ENCODE data around the gene AADAC. TPM values are rescaled to one million over a fixed set of nuclear protein-coding genes. Genes with fewer than 3 reads are reported as not detected.

The AADAC gene
- polyA plus RNA-seq, 1 donor (not counting 4 experiments of a cell fraction or from before 2014, with no cell fraction given) = 0.28 TPM

DNA sequence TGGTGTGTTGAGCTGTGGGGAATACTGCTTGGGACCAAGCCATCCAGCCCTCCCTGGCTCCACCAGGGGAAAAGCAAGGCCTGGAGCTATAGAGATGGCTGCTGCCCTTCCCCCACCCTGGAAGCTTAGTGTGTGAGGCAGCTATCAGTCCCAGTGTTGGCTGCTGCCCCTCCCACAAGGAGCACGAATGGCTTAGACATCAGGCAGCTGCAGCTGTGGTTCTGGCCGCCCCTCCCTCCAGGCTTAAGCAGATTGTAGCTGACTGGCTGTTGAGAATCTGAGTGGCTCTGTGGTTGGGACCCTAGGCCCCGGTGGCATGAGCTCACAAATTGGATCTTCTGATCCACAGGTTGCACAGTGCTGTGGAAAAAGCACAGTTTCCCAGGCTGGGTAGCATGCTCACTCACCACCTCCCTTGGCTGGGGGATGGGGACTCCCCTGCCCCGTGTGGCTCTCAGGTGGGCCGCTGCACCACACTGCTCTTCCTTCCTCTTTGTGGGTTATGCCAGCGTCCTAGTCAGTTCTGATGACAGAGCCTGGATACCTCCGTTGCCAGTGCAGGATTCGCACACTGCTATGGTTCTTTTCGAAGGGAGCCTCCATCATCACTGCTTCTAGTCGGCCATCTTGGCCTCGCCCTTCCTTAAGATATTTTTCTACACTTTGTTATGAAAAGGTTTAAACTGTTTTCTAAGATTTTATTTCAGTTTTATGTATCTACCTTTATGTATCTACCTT lies 38.3 kb downstream of the AADAC start:
- TF ChIP-seq EZH2 (IDR thresholded peaks at IDR 0.05; ENCODE audit: low read length) = no peak
- TF ChIP-seq, protein P1, sequence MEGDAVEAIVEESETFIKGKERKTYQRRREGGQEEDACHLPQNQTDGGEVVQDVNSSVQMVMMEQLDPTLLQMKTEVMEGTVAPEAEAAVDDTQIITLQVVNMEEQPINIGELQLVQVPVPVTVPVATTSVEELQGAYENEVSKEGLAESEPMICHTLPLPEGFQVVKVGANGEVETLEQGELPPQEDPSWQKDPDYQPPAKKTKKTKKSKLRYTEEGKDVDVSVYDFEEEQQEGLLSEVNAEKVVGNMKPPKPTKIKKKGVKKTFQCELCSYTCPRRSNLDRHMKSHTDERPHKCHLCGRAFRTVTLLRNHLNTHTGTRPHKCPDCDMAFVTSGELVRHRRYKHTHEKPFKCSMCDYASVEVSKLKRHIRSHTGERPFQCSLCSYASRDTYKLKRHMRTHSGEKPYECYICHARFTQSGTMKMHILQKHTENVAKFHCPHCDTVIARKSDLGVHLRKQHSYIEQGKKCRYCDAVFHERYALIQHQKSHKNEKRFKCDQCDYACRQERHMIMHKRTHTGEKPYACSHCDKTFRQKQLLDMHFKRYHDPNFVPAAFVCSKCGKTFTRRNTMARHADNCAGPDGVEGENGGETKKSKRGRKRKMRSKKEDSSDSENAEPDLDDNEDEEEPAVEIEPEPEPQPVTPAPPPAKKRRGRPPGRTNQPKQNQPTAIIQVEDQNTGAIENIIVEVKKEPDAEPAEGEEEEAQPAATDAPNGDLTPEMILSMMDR (optimal IDR thresholded peaks at IDR 0.05 in 1 of 3, IDR thresholded peaks at IDR 0.05 in 1 of 3, conservative IDR thresholded peaks at IDR 0.05 in 1 of 3; ENCODE audit: extremely low read depth in 1 of 3, insufficient read depth in 2 of 3, low read length in 3 of 3) = no peak
- H3K79me2 ChIP-seq (ENCODE audit: control insufficient read depth, insufficient read depth, low read length) = no peaks in the 10 kb centered on the region
- H3K4me1 ChIP-seq (ENCODE audit: control insufficient read depth, extremely low read depth, insufficient read depth, low read length) = no peaks in the 10 kb centered on the region
- FAIRE-seq = no peak
- H2AFZ ChIP-seq (ENCODE audit: control insufficient read depth, low read length) = no peak overlapping the region
- H3K27ac ChIP-seq (ENCODE audit: control insufficient read depth, insufficient read depth, low read length) = no peak overlapping the region
- no peak overlapping the region for H3K4me2 ChIP-seq (ENCODE audit: control insufficient read depth, extremely low read depth, insufficient read depth, low read depth, low read length)
- no peaks in the 10 kb centered on the region for H3K27me3 ChIP-seq (ENCODE audit: control insufficient read depth, extremely low read depth, insufficient read depth, low read length)
- H3K9me3 ChIP-seq (ENCODE audit: control insufficient read depth, low read depth, low read length) = no peaks in the 10 kb centered on the region
- H3K4me3 ChIP-seq (ENCODE audit: control insufficient read depth in 2 of 3, extremely low read depth in 1 of 3, insufficient read depth in 2 of 3, low read depth in 1 of 3, low read length in 3 of 3) = no peak overlapping the region
- no peak overlapping the region for H3K9ac ChIP-seq (ENCODE audit: control insufficient read depth, extremely low read depth, insufficient read depth, low read length)
- DNase-seq (ENCODE audit: low read depth, low spot score) = no peak
- H3K9me1 ChIP-seq (ENCODE audit: control insufficient read depth, extremely low read depth, insufficient read depth, low read length) = no peaks in the 10 kb centered on the region
- H3K36me3 ChIP-seq (ENCODE audit: control insufficient read depth in 2 of 2, extremely low read depth in 1 of 2, insufficient read depth in 2 of 2, low read length in 2 of 2) = no peaks in the 10 kb centered on the region
- dilution Hi-C loops (cut with MboI; ENCODE audit: extremely low pct_ligation_motif_present, low sequenced_read_pairs) = no loop called here
- H4K20me1 ChIP-seq (ENCODE audit: control insufficient read depth, extremely low read depth, insufficient read depth, low read length) = no peaks in the 10 kb centered on the region

DNA sequence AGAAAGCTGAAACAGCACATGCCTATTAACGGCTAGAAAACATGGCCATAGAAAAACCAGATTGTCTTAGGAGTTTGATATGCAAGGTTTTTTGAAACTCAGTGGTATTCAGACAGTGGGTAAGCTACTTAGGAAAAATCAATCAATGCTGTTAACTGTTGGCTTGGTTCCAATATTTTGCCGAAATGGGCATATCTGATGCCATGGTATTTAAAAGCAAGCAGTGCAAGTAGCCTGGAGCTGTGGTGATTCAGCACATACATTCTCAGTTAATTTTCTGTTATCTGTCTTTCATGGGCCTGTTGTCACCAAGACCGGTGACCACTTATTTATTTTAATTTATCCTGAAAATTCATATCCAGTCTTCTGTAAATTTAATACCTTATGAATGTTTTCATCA lies 42.2 kb downstream of the AADAC start:
- H3K4me3 ChIP-seq (ENCODE audit: control insufficient read depth in 2 of 3, extremely low read depth in 1 of 3, insufficient read depth in 2 of 3, low read depth in 1 of 3, low read length in 3 of 3) = no peak overlapping the region
- H3K36me3 ChIP-seq (ENCODE audit: control insufficient read depth in 2 of 2, extremely low read depth in 1 of 2, insufficient read depth in 2 of 2, low read length in 2 of 2) = no peaks in the 10 kb centered on the region
- DNase-seq (ENCODE audit: low read depth, low spot score) = no peak
- H3K27ac ChIP-seq (ENCODE audit: control insufficient read depth, insufficient read depth, low read length) = no peak overlapping the region
- TF ChIP-seq EZH2 (IDR thresholded peaks at IDR 0.05; ENCODE audit: low read length) = no peak
- TF ChIP-seq, protein P1 (optimal IDR thresholded peaks at IDR 0.05 in 1 of 3, IDR thresholded peaks at IDR 0.05 in 1 of 3, conservative IDR thresholded peaks at IDR 0.05 in 1 of 3; ENCODE audit: extremely low read depth in 1 of 3, insufficient read depth in 2 of 3, low read length in 3 of 3) = no peak
- H3K27me3 ChIP-seq (ENCODE audit: control insufficient read depth, extremely low read depth, insufficient read depth, low read length) = no peaks in the 10 kb centered on the region
- no peak for FAIRE-seq
- H3K9me3 ChIP-seq (ENCODE audit: control insufficient read depth, low read depth, low read length) = no peaks in the 10 kb centered on the region
- dilution Hi-C loops (cut with MboI; ENCODE audit: extremely low pct_ligation_motif_present, low sequenced_read_pairs) = no loop called here
- H3K9me1 ChIP-seq (ENCODE audit: control insufficient read depth, extremely low read depth, insufficient read depth, low read length) = no peaks in the 10 kb centered on the region
- H2AFZ ChIP-seq (ENCODE audit: control insufficient read depth, low read length) = no peak overlapping the region
- no peaks in the 10 kb centered on the region for H3K4me1 ChIP-seq (ENCODE audit: control insufficient read depth, extremely low read depth, insufficient read depth, low read length)
- no peaks in the 10 kb centered on the region for H4K20me1 ChIP-seq (ENCODE audit: control insufficient read depth, extremely low read depth, insufficient read depth, low read length)
- no peaks in the 10 kb centered on the region for H3K79me2 ChIP-seq (ENCODE audit: control insufficient read depth, insufficient read depth, low read length)
- no peak overlapping the region for H3K9ac ChIP-seq (ENCODE audit: control insufficient read depth, extremely low read depth, insufficient read depth, low read length)
- H3K4me2 ChIP-seq (ENCODE audit: control insufficient read depth, extremely low read depth, insufficient read depth, low read depth, low read length) = no peak overlapping the region

Data from keratinocyte (primary cell).